Measurements from ENCODE around the gene CYB561.

Gene CYB561

GRCh38 chr17:63491977-63492618 is 46.0 kb upstream of the CYB561 start:
- Mint-ChIP-seq H3K4me1 (no peaks in the 10 kb centered on the region), H3K36me3 (ENCODE audit: low read depth) (no peaks in the 10 kb centered on the region), H3K27me3 (ENCODE audit: low read depth, poor library complexity) (peaks cover 16% of the 10 kb centered on the region), H3K27ac (no peak overlapping the region), H3K4me3 (no peak overlapping the region), H3K9me3 (no peaks in the 10 kb centered on the region)
- TF ChIP-seq, protein P1, sequence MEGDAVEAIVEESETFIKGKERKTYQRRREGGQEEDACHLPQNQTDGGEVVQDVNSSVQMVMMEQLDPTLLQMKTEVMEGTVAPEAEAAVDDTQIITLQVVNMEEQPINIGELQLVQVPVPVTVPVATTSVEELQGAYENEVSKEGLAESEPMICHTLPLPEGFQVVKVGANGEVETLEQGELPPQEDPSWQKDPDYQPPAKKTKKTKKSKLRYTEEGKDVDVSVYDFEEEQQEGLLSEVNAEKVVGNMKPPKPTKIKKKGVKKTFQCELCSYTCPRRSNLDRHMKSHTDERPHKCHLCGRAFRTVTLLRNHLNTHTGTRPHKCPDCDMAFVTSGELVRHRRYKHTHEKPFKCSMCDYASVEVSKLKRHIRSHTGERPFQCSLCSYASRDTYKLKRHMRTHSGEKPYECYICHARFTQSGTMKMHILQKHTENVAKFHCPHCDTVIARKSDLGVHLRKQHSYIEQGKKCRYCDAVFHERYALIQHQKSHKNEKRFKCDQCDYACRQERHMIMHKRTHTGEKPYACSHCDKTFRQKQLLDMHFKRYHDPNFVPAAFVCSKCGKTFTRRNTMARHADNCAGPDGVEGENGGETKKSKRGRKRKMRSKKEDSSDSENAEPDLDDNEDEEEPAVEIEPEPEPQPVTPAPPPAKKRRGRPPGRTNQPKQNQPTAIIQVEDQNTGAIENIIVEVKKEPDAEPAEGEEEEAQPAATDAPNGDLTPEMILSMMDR (IDR thresholded peaks at IDR 0.05): no peak
- DNase-seq: no peak

DNA sequence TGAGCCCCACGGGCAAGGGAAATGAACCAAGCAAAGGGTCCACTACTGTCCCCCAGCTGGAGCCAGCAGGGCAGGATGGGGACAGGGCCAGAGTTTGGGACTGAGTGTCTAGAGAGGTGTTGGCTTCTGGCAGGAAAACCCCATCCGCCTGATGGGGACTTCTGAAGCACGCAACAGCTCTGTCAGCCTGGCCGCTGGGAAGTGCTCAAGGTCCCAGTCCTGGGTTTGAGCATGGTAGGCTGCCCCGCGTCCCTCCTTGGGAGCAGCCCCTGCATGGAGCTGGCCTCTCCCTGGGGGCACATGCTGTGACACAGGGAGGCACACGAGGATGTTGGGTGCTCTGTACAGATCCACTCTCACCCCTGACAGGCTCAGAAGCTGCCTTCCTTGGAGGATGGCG is 45.3 kb upstream of the CYB561 start:
- Mint-ChIP-seq H3K4me1 (no peaks in the 10 kb centered on the region), H3K9me3 (no peaks in the 10 kb centered on the region), H3K4me3 (no peak overlapping the region), H3K36me3 (ENCODE audit: low read depth) (no peaks in the 10 kb centered on the region), H3K27ac (no peak overlapping the region), H3K27me3 (ENCODE audit: low read depth, poor library complexity) (peaks cover 16% of the 10 kb centered on the region)
- TF ChIP-seq, protein P1 (IDR thresholded peaks at IDR 0.05): no peak
- no peak for DNase-seq

DNA sequence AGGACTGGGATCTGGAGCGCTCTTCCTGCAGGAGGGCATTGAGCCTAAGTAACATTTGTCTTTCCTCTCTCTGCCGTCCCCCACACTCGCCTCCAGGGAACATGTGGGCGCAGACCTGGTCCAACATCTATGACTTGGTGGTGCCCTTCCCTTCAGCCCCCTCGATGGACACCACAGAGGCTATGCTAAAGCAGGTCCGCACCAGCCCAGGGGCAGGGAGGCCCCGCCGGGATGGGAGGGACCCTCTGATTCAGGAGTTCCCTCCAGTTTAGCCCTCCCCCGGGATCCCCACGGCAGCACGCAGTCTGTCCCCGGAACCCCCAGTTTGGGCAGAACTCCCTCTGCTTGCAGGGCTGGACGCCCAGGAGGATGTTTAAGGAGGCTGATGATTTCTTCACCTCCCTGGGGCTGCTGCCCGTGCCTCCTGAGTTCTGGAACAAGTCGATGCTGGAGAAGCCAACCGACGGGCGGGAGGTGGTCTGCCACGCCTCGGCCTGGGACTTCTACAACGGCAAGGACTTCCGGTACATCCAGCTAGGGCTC is 44.8 kb upstream of the CYB561 start:
- Mint-ChIP-seq H3K9me3 (no peaks in the 10 kb centered on the region), H3K27ac (no peak overlapping the region), H3K27me3 (ENCODE audit: low read depth, poor library complexity) (peaks cover 16% of the 10 kb centered on the region), H3K4me3 (no peak overlapping the region), H3K36me3 (ENCODE audit: low read depth) (no peaks in the 10 kb centered on the region), H3K4me1 (no peaks in the 10 kb centered on the region)
- TF ChIP-seq, protein P1 (IDR thresholded peaks at IDR 0.05): no peak
- no peak for DNase-seq

- Mint-ChIP-seq H3K4me3 (no peak overlapping the region), H3K9me3 (no peaks in the 10 kb centered on the region), H3K27ac (no peak overlapping the region), H3K4me1 (no peaks in the 10 kb centered on the region), H3K36me3 (ENCODE audit: low read depth) (no peaks in the 10 kb centered on the region), H3K27me3 (ENCODE audit: low read depth, poor library complexity) (peaks cover 16% of the 10 kb centered on the region)
- TF ChIP-seq, protein P1 (IDR thresholded peaks at IDR 0.05): no peak
- DNase-seq: no peak
Measured at GRCh38 chr17:63490329-63490728, 44.2 kb upstream of the CYB561 start.

- Mint-ChIP-seq H3K27me3 (ENCODE audit: low read depth, poor library complexity) (peaks cover 16% of the 10 kb centered on the region), H3K4me3 (no peak overlapping the region)
Measured at GRCh38 chr17:63489291-63489690, 43.2 kb upstream of the CYB561 start.

More at GRCh38 chr17:63489291-63489690, 43.2 kb upstream of the CYB561 start:
- DNase-seq: no peak
- TF ChIP-seq, protein P1 (IDR thresholded peaks at IDR 0.05): no peak
- Mint-ChIP-seq H3K9me3 (no peaks in the 10 kb centered on the region), H3K4me1 (no peaks in the 10 kb centered on the region), H3K27ac (no peak overlapping the region), H3K36me3 (ENCODE audit: low read depth) (no peaks in the 10 kb centered on the region)
